ENCODE measurements around the gene CFAP54. TPM values are rescaled to one million over a fixed set of nuclear protein-coding genes. Genes with fewer than 3 reads are reported as not detected.
"Not testable (repeated sequence)": the region's sequence is repeated elsewhere in the genome, so short reads cannot be mapped to it uniquely, and the experiment has no call there.

CFAP54 gene
- total RNA-seq, 1 donor from 2014 or later, result 1.7 TPM

DNA sequence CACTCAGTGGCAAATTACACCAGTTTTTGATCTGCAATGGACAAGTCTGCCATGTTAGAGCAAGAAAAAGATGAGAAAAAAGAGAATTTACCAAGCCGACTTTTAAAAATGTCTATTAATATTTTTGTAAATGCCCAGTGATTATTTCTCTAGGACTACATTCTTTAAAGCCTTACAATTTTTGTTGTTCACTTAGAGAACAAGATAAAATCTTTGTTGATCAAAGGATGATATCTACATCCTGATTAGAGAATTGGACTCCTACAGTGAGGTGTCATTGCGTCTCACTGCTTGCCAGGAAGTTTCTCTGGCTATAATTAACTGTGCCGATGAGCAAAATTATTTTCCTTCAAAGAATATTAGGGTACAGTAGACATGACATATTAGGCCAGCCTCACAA is 1.7 kb upstream of the CFAP54 start:
- DNase-seq (ENCODE audit: extremely low spot score in 2 of 2), result no peak
- H3K4me3 ChIP-seq, result no peak overlapping the region
- no peaks in the 10 kb centered on the region for H3K27me3 ChIP-seq
- no peaks in the 10 kb centered on the region for H3K9me3 ChIP-seq
- TF ChIP-seq POLR2A (IDR thresholded peaks at IDR 0.05) (no peak), POLR2AphosphoS5 (IDR thresholded peaks at IDR 0.05; ENCODE audit: insufficient read depth in 1 of 2, low read depth in 1 of 2) (no peak)
- TF ChIP-seq, protein P1, sequence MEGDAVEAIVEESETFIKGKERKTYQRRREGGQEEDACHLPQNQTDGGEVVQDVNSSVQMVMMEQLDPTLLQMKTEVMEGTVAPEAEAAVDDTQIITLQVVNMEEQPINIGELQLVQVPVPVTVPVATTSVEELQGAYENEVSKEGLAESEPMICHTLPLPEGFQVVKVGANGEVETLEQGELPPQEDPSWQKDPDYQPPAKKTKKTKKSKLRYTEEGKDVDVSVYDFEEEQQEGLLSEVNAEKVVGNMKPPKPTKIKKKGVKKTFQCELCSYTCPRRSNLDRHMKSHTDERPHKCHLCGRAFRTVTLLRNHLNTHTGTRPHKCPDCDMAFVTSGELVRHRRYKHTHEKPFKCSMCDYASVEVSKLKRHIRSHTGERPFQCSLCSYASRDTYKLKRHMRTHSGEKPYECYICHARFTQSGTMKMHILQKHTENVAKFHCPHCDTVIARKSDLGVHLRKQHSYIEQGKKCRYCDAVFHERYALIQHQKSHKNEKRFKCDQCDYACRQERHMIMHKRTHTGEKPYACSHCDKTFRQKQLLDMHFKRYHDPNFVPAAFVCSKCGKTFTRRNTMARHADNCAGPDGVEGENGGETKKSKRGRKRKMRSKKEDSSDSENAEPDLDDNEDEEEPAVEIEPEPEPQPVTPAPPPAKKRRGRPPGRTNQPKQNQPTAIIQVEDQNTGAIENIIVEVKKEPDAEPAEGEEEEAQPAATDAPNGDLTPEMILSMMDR (IDR thresholded peaks at IDR 0.05), result no peak
- no peaks in the 10 kb centered on the region for H3K36me3 ChIP-seq
- H3K27ac ChIP-seq, result no peak overlapping the region
- H3K4me1 ChIP-seq, result peaks cover 5% of the 10 kb centered on the region
- intact Hi-C loops (cut with DNase I), result no loop called here

- intact Hi-C loops (cut with DNase I), result no loop called here
- DNase-seq (ENCODE audit: extremely low spot score in 2 of 2), result no peak
- peaks cover 5% of the 10 kb centered on the region for H3K4me1 ChIP-seq
- no peak overlapping the region for H3K27ac ChIP-seq
- H3K27me3 ChIP-seq, result no peaks in the 10 kb centered on the region
- no peaks in the 10 kb centered on the region for H3K9me3 ChIP-seq
- TF ChIP-seq, protein P1 (IDR thresholded peaks at IDR 0.05), result no peak
- TF ChIP-seq POLR2A (IDR thresholded peaks at IDR 0.05) (no peak), POLR2AphosphoS5 (IDR thresholded peaks at IDR 0.05; ENCODE audit: insufficient read depth in 1 of 2, low read depth in 1 of 2) (no peak)
- no peak overlapping the region for H3K4me3 ChIP-seq
- no peaks in the 10 kb centered on the region for H3K36me3 ChIP-seq
Observed at GRCh38 chr12:96493106-96493505, 3.7 kb downstream of the CFAP54 start.

DNA sequence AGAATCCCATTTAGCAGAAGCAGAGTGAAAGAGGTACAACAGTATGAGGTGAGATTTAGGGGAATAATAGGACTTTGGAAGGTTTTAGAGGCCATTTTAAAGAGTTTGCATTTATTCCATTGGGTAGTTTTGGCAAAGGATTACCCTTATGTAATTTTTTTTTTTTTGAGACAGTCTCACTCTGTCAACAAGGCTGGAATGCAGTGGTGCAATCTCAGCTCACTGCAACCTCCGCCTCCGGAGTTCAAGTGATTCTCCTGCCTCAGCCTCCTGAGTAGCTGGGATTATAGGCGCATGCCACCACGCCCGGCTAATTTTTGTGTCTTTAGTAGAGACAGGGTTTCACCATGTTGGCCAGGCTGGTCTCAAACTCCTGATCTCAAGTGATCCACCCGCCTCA is 4.8 kb downstream of the CFAP54 start:
- H3K4me1 ChIP-seq; intact Hi-C loops (cut with DNase I); DNase-seq (ENCODE audit: extremely low spot score in 2 of 2); H3K9me3 ChIP-seq; H3K27me3 ChIP-seq; H3K27ac ChIP-seq; H3K4me3 ChIP-seq; H3K36me3 ChIP-seq: not testable (repeated sequence)

- intact Hi-C loops (cut with DNase I), result no loop called here
- no peaks in the 10 kb centered on the region for H3K9me3 ChIP-seq
- TF ChIP-seq, protein P1 (IDR thresholded peaks at IDR 0.05), result no peak
- no peak for TF ChIP-seq POLR2AphosphoS5 (IDR thresholded peaks at IDR 0.05; ENCODE audit: insufficient read depth in 1 of 2, low read depth in 1 of 2)
- TF ChIP-seq POLR2A (IDR thresholded peaks at IDR 0.05), result no peak
- no peak overlapping the region for H3K4me3 ChIP-seq
- no peaks in the 10 kb centered on the region for H3K27me3 ChIP-seq
- no peak for DNase-seq (ENCODE audit: extremely low spot score in 2 of 2)
- H3K4me1 ChIP-seq, result no peaks in the 10 kb centered on the region
- H3K36me3 ChIP-seq, result no peaks in the 10 kb centered on the region
- no peak overlapping the region for H3K27ac ChIP-seq
Observed at GRCh38 chr12:96495155-96495554, 5.8 kb downstream of the CFAP54 start.

DNA sequence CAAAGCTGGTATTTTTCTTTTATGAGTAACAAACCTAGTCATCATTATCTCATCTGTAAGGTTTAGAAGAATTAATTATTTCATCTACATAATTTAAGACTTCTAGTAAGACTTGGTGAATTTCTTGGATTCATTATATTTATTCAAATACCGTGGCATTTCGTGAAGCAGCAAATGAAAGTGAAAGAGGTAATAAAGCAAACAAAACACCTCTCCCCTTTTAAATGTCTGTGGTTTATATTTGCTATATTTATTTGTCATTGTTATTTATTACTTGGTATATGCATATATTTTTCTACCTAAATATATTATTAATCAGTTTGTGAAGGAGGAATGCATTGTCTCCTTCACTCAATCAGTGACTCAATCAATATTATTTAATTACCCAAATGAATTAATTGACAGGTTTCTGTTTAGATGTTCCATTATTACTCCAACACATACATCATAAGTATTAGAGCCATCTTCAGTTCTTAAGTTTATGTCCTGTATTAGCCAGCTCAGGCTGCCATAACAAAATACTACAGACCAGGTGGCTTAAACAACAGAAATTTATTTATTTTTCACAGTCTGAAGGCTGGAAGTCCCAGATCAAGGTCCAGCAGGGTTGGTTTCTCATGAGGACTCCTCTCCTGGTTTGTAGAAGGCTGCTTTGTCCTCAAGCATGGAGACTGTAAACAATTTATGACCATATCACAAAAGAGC is 6.6 kb downstream of the CFAP54 start:
- Histone ChIP-seq H3K4me1 (no peaks in the 10 kb centered on the region), H3K9me3 (no peaks in the 10 kb centered on the region), H3K4me3 (no peak overlapping the region), H3K36me3 (no peaks in the 10 kb centered on the region), H3K27me3 (no peaks in the 10 kb centered on the region), H3K27ac (no peak overlapping the region)
- intact Hi-C loops (cut with DNase I), result no loop called here
- no peak for DNase-seq (ENCODE audit: extremely low spot score in 2 of 2)
- no peak for TF ChIP-seq POLR2A (IDR thresholded peaks at IDR 0.05)
- no peak for TF ChIP-seq POLR2AphosphoS5 (IDR thresholded peaks at IDR 0.05; ENCODE audit: insufficient read depth in 1 of 2, low read depth in 1 of 2)
- TF ChIP-seq, protein P1 (IDR thresholded peaks at IDR 0.05), result no peak
